ENCODE results near the gene CEP152.
A peak's percentile ranks its signal among the peaks of the same experiment; 100 is the strongest.

CEP152 gene

GRCh38 chr15:48777645-48778330, 33.1 kb downstream of the CEP152 start:
- no peak for DNase-seq (ENCODE audit: low spot score)

- no peak for DNase-seq (ENCODE audit: low spot score)
Measured at GRCh38 chr15:48775546-48775945, 35.3 kb downstream of the CEP152 start.

- DNase-seq (ENCODE audit: low spot score): no peak
Measured at GRCh38 chr15:48774484-48774883, 36.4 kb downstream of the CEP152 start.

GRCh38 chr15:48766196-48766595, 44.7 kb downstream of the CEP152 start:
- peak; percentile 29 for DNase-seq (ENCODE audit: low spot score)

DNA sequence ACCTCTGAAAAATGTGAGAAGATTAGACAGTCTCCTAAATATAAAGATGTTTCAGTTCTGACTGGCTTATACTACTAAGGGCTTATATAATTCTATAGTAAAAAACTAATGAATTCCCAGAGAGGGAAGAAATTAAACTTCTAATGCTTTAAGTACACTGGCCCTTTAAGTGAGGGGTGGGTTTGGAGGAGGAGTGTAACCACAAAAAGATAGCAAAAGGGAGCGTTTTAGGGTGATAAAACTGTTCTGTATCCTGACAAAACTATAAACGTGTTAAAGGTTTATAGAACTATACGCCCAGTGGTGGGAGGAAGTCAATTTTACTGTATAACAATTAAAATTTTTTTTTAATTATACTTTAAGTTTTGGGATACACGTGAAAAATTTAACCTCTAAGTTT, 45.8 kb downstream of the CEP152 start:
- DNase-seq (ENCODE audit: low spot score): no peak

- DNase-seq (ENCODE audit: low spot score): peak; percentile 17
Measured at GRCh38 chr15:48761393-48762158, 49.3 kb downstream of the CEP152 start.

GRCh38 chr15:48759921-48760320, 50.9 kb downstream of the CEP152 start:
- no peak for DNase-seq (ENCODE audit: low spot score)

- no peak for DNase-seq (ENCODE audit: low spot score)
Measured at GRCh38 chr15:48757661-48758060, 53.2 kb downstream of the CEP152 start.

GRCh38 chr15:48754011-48754410, 56.9 kb downstream of the CEP152 start:
- no peak for DNase-seq (ENCODE audit: low spot score)

- no peak for DNase-seq (ENCODE audit: low spot score)
Measured at GRCh38 chr15:48751595-48751994, 59.3 kb downstream of the CEP152 start.

DNA sequence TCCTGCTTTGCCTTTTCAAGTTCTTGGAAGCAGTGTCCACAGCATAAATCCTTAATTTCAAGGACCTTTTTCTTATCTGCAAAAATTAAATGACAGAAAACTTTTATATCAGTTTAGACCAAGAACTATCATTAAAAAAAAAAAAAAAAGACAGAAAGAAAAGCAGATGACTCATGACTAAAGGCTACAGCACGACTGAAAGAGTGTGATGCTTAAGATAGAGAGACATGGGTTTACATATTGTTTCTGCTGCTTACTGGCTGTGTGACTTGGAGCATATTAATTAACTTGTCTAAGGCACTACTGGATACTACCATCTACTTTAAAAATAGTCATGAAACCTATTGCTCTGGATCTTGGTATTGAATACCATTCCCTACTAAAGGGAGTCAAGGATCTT, 62.3 kb downstream of the CEP152 start:
- DNase-seq (ENCODE audit: low spot score): peak; percentile 7

DNA sequence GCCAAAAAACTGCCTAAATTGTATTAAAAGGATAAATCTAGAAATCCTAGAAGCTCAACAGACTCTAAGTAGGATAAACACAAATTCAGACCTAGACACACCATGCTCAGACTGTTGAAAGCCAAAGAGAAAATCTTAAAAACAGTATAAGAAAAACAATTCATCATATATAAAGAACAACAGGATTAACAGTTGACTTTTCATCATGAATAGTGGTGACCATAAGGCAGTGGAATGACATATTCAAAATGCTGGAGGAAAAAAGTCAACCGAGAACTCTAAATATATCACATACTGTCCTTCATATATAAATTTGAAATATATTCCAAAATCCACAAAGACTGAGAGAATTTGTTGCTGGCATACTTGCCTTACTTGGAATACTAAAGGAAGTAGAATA, 77.3 kb downstream of the CEP152 start:
- no peak for DNase-seq (ENCODE audit: low spot score)

DNA sequence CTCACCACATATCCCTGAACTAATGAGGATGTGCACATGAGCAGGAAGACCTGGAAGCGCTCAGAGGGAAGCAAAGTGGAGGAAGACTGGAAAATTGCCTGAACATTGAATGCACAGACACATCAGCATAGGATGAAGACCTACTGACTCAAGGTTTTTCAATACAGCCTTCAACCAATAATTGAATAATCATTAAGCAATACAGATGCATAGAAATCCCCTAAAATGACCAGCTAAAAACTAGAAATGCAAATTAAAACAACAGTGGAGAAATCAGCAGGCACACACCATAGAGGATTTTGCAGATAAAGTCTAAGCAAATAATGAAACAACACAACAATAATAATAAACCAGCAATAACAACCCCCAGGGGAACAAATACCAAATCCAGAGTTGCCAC, 80.4 kb downstream of the CEP152 start:
- DNase-seq (ENCODE audit: low spot score): no peak

DNA sequence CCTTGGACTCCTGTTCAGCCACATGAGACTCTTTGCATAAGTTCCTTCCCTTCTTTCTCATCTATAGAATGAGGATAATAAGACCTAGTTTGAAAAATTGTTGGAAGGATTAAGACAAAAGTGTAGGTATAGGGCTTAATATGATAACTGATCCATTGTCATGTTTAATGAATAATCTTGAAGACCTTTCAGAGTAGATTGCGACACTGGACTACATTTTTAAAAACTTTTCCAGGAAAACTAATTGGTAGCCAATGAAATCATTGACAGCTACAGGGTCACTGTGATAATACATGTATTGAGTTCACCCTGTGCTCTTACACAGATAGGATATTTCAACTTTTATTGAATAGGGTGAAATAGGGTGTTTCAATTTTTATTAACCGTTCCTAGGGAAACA, 86.9 kb downstream of the CEP152 start:
- no peak for DNase-seq (ENCODE audit: low spot score)

GRCh38 chr15:48722764-48723661, 87.9 kb downstream of the CEP152 start:
- peak; percentile 98 for DNase-seq (ENCODE audit: low spot score)

DNA sequence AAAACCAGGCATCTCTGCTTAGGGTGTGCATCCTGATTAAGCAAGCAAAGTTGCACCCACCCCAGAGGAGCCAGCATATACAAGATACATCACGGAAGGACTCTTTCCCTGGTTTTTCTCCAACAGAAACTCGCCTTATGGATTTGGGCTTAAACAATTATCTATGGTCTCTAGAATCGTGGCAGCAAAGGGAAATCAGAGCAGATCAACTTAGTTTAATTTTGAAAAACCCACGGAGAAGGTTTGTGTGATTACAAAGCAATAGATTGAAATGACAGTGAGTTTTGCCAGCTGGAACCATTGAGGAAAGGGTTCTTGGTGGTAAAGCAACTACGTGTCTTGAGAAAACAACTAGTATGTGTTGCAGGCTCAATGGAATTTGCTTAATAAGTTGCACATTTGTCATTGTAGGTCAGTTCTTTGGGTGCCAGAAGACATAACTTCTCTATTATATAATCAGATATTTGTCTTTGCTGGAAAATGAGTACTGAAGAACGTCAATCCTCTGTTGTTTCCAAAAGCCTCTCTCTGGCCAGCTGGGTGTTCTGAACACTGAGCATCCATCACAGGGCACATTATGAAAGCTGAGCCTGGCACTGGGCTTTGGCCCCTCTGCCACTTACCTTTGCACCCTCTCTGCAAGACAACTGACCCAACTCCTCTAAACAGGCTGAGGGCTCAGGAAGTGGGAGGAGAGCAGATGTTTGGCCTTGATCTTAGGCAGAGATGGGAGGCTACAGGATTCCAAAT, 89.6 kb downstream of the CEP152 start:
- DNase-seq (ENCODE audit: low spot score): no peak

DNA sequence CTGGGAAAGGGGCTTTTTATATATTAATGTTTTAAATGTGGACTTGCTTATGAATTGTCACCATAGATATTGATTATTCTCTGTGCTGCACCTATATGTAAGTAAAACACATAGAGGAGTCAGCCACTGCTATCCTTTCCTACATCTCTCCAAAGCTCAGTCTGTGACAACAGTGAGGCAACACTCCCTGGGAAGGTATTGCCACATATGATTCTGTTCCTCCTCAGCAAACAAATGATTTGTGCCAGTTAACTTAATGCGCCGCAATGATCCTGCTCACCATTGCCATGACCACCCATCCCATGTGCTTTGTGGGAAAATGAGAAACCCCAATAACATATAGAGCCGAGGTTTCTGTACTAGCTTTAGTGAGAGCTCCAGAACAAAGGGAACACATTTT, 90.2 kb downstream of the CEP152 start:
- no peak for DNase-seq (ENCODE audit: low spot score)

GRCh38 chr15:48719668-48720067, 91.2 kb downstream of the CEP152 start:
- DNase-seq (ENCODE audit: low spot score): no peak

DNA sequence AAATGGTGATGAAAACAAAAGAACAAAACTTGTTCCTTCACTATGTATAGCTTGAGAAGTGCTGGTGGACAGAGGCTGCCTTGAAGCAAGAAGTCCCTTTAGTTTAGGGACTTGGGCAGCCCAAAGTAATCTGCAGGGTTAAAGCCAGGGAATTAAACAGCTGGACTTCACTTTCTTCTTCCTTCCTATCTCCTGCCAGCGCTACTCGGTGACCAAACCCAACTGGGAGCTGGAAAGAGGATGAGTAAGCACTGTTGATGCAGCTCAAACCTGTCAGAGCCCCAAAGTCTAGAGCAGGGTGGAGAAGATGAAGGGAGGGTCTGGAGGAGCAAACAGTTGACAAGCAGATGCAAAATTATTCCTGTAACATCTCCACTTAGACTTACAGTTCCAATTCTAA, 92.2 kb downstream of the CEP152 start:
- no peak for DNase-seq (ENCODE audit: low spot score)

- DNase-seq (ENCODE audit: low spot score): no peak
Measured at GRCh38 chr15:48717458-48717857, 93.4 kb downstream of the CEP152 start.

- no peak for DNase-seq (ENCODE audit: low spot score)
Measured at GRCh38 chr15:48712546-48712945, 98.3 kb downstream of the CEP152 start.

- peak; percentile 25 for DNase-seq (ENCODE audit: low spot score)
Measured at GRCh38 chr15:48710952-48711495, 99.8 kb downstream of the CEP152 start.

Measured in kidney tubule cell (primary cell).